Endodermal cell (in vitro differentiated cells): ENCODE results near the gene SLTM. TPM values are rescaled to one million over a fixed set of nuclear protein-coding genes. Genes with fewer than 3 reads are reported as not detected.

Experiments
- DNase-seq: peaks from one replicate; pipeline ENCODE4 v3.0.0-alpha.2; 2017
- H3K27ac ChIP-seq: 2 replicates; pipeline ENCODE4 v1.5.1; 2013; ENCODE audit warnings: mild to moderate bottlenecking, low read depth, low read length, moderate library complexity
- H3K27me3 ChIP-seq: 2 replicates; pipeline ENCODE4 v1.6.1; 2013; ENCODE audit warnings: mild to moderate bottlenecking, low read length, moderate library complexity; ENCODE audit not compliant: insufficient read depth, control insufficient read depth, poor library complexity, severe bottlenecking
- H3K36me3 ChIP-seq: 2 replicates; pipeline ENCODE4 v1.7.0; 2013; ENCODE audit warnings: mild to moderate bottlenecking, low read length, moderate library complexity; ENCODE audit not compliant: control insufficient read depth, insufficient read depth
- H3K4me1 ChIP-seq: one replicate; pipeline ENCODE4 v1.7.0; 2013; ENCODE audit warnings: low read length; ENCODE audit not compliant: control insufficient read depth, insufficient read depth
- H3K4me3 ChIP-seq: 2 replicates; pipeline ENCODE4 v1.5.1; 2013; ENCODE audit warnings: mild to moderate bottlenecking, low read length, moderate library complexity
- H3K9ac ChIP-seq: 2 replicates; pipeline ENCODE4 v1.6.1; 2013; ENCODE audit warnings: mild to moderate bottlenecking, low read length, moderate library complexity; ENCODE audit not compliant: poor library complexity, severe bottlenecking; ENCODE audit errors: extremely low read depth
- H3K9me3 ChIP-seq: 2 replicates; pipeline ENCODE4 v1.6.1; 2013; ENCODE audit warnings: mild to moderate bottlenecking, low read length, moderate library complexity; ENCODE audit not compliant: control insufficient read depth
- H3K27ac Mint-ChIP-seq: 2 replicates; pipeline ENCODE4 v1.8.0; 2020; ENCODE audit warnings: mixed read lengths
- H3K27me3 Mint-ChIP-seq: 2 replicates; pipeline ENCODE4 v1.8.0; 2021; ENCODE audit warnings: mild to moderate bottlenecking, mixed read lengths; ENCODE audit not compliant: insufficient read depth
- H3K36me3 Mint-ChIP-seq: 2 replicates; pipeline ENCODE4 v1.8.0; 2020; ENCODE audit warnings: low read depth, mixed read lengths
- H3K4me1 Mint-ChIP-seq: 2 replicates; pipeline ENCODE4 v1.8.0; 2020; ENCODE audit warnings: mixed read lengths
- H3K4me3 Mint-ChIP-seq: 2 replicates; pipeline ENCODE4 v1.8.0; 2020; ENCODE audit warnings: mild to moderate bottlenecking, moderate library complexity, mixed read lengths
- H3K9me3 Mint-ChIP-seq: 2 replicates; pipeline ENCODE4 v1.8.0; 2020; ENCODE audit warnings: mild to moderate bottlenecking, mixed read lengths
- CTCF ChIP-seq: fragments of 200-600 bp; sonication (generic); conservative IDR thresholded peaks from 2 replicates; pipeline ENCODE4 v1.5.0; 2021; ENCODE audit warnings: antibody characterized with exemption, mild to moderate bottlenecking
- WGBS, 2 experiments: methylation state at CpG; one replicate each; pipeline versions ENCODE4 v1.1.5 to v1.1.7; 2013; ENCODE audit warnings: missing lambda C conversion rate in 2 of 2, mixed read lengths in 1 of 2; ENCODE audit not compliant: insufficient coverage in 1 of 2, insufficient read length in 1 of 2; 5-methylcytosine and 5-hydroxymethylcytosine counted together
- total RNA-seq, 2 donors: library from RNA; stranded (reverse); fragmentation: NEBNext Ultra II Directional in 1 of 2; extraction: Animal tissue kit (Norgen Biotek cat#: 25700) in 1 of 2; gene quantifications; 2 replicates in 1 of 2; 3 replicates in 1 of 2; pipeline ENCODE4 v1.2.1, GENCODE V29; 2021

The SLTM gene
- total RNA-seq, 2 donors from 2014 or later: 77.1 to 96.8 TPM

GRCh38 chr15:58830556-58830955 is 102.9 kb downstream of the SLTM start:
- Histone ChIP-seq H3K4me1 (peaks cover 11% of the 10 kb centered on the region), H3K27me3 (no peaks in the 10 kb centered on the region), H3K36me3 (peaks cover 41% of the 10 kb centered on the region), H3K27ac (no peak overlapping the region), H3K4me3 (no peak overlapping the region), H3K9me3 (peaks cover 8% of the 10 kb centered on the region), H3K9ac (no peak overlapping the region)
- H3K27me3 Mint-ChIP-seq: no peaks in the 10 kb centered on the region
- no peak for DNase-seq
- H3K36me3 Mint-ChIP-seq: peaks cover 26% of the 10 kb centered on the region
- no peaks in the 10 kb centered on the region for H3K9me3 Mint-ChIP-seq
- 86 to 93% methylated on average over 2 of the region's 2 CpGs for WGBS, 2 experiments
- no peak for TF ChIP-seq CTCF
- H3K4me1 Mint-ChIP-seq: peaks cover 20% of the 10 kb centered on the region
- H3K4me3 Mint-ChIP-seq: no peak overlapping the region
- no peak overlapping the region for H3K27ac Mint-ChIP-seq

Other genes with a start within 250 kb of the SLTM start
- 100 to 1,000 TPM; 191 to 211 TPM for gene ADAM10, start 184.0 kb downstream of the SLTM start, total RNA-seq
- gene MINDY2, start 162.4 kb downstream of the SLTM start, total RNA-seq: 10 to 100 TPM; 26.6 to 32.5 TPM
- 10 to 100 TPM; 31.6 to 31.9 TPM for gene RNF111, start 54.0 kb upstream of the SLTM start, total RNA-seq
- 10 to 100 TPM; 77.5 to 87.2 TPM for gene CCNB2, start 171.5 kb upstream of the SLTM start, total RNA-seq